Fibroblast of skin of left biceps (primary cell): ENCODE results near the gene NDUFA7.
"Not testable (repeated sequence)": the region's sequence is repeated elsewhere in the genome, so short reads cannot be mapped to it uniquely, and the experiment has no call there.

Source experiments
- DNase-seq, 2 experiments: peaks; one replicate each; pipeline ENCODE4 v3.0.0-alpha.2; 2013; ENCODE audit warnings: low read depth in 2 of 2

Gene NDUFA7

DNA sequence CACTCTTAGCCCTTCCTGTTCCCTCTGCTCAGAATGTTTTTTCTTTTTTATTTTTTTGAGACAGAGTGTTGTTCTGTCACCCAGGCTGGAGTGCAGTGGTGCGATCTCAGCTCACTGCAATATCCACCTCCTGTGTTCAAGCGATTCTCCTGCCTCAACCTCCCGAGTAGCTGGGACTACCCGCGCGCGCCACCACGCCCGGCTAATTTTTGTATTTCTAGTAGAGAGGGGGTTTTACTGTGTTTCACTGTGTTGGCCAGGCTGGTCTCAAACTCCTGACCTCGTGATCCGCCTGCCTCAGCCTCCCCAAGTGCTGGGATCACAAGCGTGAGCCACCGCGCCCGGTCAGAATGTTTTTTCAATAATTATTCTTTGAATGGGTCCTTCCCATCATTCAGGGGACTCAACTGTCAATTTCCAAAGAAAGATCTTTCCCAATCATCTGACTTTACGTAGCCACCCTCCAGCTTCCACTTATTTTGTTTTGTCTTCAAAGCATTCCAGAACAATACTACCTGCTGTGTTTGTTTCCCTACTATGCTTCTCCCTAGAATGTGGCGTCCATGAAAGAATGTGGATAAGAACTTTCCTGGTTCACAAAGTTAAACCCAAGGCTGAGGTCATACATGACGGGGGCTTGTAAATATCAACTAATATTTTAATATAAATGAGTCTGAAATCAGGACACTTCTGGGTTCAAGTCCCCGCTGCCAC lies 1.2 kb downstream of the NDUFA7 start:
- DNase-seq: no peak

DNA sequence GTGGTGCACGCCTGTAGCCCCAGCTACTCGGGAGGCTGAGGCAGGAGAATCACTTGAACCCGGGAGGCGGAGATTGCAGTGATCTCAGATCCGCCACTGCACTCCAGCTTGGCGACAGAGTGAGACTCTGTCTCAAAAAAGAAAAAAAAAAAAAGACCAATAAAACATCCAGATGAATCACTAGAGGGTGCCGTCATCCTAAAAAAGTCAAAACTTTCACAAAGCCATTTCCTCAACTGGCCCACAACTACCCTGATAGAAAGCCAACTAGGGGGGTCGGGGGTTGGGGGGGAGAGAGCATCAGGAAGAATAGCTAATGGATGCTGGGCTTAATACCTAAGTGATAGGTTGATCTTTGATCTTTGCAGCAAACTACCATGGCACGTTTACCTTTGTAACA lies 2.3 kb downstream of the NDUFA7 start:
- DNase-seq: not testable (repeated sequence)

DNA sequence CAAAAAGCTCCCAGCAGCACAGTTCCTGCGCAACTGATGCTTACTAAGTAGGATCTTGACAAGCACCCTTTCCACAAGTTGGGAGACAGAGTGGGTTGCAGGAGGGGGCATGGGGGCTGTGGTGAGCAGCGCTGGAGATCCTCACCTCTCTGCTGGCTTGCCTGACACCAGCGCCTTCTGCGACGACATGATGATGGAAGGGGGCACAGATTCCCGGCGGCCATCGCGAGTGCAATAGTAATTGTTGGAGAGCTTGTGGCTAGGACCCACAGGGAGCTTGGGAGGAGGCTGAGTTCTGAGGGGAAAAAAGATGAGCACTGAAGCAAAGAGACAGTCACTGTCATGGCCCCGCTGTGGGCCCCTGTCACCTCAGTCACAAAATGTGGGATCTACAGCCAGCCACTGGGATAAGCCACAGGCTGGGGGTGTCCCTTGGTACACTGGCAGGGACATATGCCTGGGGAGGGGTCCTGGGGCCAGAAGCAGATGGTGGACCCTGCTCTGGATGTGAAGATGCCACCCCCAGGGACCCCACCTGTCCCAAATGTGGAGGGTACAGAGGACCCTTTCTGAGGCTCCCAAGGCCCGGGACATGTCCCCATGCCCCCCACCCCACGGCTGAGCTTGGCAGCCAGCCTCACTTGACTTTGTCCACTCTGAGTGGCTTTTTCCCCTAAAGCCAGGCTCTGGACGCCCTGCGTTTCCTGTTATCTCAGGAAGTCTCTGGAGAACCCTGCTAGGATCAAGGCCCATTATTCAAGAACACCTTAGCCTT lies 4.6 kb downstream of the NDUFA7 start:
- DNase-seq: no peak

DNA sequence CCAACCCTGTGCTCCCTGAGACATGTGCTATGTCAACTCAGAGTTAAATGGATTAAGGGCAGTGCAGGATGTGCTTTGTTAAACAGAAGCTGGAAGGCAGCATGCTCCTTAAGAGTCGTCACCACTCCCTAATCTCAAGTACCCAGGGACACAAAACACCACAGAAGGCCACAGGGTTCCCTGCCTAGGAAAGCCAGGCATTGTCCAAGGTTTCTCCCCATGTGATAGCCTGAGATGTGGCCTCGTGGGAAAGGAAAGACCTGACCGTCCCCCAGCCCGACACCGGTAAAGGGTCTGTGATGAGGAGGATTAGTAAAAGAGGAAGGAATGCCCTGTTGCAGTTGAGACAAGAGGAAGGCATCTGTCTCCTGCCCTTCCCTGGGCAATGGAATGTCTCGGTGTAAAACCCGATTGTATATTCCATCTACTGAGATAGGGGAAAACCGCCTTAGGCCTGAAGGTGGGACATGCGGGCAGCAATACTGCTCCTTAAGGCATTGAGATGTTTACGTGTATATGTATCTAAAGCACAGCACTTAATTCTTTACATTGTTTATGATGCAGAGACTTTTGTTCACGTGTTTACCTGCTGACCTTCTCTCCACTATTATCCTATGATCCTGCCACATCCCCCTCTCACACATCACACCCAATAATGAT lies 6.1 kb downstream of the NDUFA7 start:
- DNase-seq: not testable (repeated sequence)

DNA sequence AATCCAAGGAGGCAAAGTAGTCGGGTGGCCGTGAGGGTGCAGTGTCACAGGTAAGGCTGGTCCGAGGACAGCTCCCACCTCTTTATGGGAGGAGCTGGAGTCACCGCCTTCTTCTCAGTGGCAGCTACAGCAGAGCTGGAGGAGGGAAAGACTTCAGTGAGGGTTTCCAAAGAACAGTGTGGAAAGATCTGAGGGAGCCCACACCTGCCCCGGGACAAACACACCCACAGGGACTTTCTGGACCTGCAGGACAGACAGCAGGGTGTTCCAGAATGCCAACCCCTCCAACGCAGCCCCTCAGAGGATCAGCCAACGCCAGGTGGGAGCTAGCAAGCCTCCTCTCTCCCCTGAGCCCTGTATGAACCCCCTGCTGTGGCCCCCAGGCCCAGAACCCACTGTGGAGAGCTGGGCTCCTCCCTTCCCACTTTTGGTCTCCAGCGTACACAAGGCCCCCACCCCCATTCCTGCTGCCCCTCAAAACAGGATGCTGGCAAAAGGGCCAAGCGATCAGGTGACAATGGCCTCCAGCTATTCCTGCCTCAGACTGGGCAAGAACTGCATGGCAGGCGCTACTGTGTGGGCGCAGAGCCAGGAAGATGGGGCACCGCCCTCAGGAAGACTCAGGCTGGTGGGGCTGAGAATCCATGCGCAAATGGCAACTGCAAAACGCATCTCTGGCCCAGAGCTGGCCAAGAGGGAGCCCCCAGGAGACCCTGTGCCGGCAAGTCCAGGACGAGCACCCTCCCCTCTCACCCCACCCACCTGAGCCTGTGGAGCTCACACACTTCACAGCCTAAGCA lies 9.5 kb downstream of the NDUFA7 start:
- no peak for DNase-seq

DNA sequence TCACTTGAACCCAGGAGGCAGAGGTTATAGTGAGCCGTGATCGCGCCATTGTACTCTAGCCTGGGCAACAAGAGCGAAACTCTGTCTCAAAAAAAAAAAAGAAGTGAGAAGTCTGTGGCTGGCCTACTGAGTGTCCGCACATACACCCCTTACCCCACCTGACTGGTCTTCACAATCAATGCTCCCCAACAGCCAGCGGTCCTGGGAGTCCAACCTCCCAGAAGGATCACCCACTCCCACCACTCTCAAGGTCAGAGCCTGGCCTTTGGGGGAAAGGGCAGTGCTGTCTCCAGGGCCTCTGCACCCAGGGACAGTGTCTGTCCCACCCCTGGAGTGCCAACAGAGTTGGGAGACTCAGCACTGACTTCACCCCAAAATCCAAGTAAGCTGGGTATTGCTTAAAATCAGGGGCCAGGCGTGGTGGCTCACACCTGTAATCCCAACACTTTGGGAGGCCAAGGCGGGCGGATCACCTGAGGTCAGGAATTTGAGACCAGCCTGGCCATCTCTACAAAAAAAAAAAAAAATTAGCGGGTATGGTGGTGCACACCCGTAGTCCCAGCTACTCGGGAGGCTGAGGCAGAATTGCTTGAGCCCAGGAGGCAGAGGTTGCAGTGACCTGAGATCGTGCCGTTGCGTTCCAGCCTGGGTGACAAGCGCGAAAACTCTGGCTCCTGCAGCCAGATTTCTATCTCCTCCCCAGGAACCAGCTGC lies 10.7 kb downstream of the NDUFA7 start:
- DNase-seq: no peak

DNA sequence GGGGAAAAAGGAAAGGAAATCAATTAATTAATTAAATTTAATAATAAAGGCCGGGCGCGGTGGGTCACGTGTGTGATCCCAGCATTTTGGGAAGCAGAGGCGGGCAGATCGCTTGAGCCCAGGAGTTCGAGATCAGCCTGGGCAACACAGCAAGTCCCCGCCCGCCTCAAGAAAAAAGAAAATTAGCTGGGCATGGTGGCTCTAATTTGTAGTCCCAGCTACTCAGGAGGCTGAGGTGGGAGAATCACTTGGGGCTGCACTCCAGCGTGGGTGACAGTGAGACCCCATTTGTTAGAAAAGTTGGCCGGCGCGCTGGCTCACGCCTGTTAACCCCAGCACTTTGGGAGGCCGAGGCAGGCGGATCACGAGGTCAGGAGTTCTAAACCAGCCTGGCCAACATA lies 12.3 kb downstream of the NDUFA7 start:
- no peak for DNase-seq

DNA sequence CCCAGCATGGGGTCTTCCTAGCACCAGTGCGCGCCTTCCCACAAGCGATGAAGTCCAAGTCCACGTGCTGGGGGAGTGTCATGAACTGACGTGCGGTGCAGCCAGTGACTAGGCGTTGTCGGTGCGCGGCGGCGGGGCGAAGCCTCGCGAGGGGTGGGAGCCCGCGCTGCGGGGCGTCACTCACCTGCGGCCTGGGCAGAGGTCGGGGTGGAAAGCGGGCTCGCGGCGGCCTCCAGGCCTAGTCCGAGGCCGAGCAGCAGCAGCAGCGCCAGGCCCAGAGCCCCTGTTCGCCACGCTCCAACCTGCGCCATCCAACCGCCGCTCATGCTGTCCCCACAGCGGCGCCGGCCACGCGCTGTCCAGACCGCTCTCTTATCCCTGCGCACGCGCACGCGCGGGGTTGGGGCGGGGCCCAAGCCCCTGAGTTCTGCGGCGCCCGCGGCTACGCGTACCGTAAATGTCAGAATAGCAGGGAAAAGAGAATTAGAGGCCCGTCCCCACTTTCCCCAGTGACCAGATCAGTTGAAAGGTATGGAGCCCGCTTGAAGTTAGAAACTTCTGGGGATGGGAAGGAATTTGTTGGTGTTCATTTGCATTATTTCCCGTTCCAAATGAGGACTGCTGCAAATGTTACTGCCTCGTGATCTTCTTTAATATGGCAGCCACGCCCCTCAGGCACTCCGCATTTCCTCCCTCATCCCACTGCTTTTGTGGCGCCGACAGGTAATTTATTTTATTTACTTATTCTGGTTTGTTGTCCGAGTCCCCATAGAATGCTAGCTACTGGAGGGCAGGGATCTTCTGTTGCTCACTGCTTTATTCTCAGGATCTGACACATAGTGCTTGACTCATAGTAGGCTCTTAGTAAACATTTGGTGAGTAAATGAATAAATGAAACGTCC lies 13.0 kb downstream of the NDUFA7 start, which contains the start of gene CD320:
TSS of gene CD320 (minus strand) at position 394 of the 902 bp plus-strand sequence. CDS start at position 326, 68 bp downstream.
- DNase-seq: peak; percentile 64 to 66

DNA sequence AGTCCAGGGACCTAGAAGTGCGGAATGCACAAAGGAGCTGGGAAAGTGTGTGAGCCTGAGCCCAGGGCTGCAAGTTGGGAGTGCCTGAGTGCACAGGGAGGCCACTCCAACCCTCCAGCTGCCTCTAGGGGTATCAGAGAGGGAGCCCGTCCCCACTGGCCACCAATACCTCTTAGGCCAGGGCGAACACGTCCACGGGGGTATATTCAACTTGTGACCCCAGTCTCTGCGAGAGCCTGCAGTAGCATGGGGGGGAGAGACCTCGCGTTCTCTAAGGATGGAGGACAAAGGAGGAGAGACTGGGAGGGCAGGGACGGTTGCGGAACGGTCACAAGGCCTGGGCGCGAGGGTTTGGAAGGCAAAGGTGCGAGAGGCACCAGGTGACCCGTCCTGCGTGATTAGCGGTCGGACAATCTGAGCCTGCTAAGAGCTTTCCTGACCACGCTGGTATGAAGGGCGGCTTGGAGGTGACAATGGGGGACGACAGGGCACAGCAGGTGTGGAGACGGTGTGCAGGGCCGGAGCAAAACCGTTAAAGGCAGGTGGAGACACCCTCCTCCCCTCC lies 13.7 kb downstream of the NDUFA7 start:
- DNase-seq: no peak

DNA sequence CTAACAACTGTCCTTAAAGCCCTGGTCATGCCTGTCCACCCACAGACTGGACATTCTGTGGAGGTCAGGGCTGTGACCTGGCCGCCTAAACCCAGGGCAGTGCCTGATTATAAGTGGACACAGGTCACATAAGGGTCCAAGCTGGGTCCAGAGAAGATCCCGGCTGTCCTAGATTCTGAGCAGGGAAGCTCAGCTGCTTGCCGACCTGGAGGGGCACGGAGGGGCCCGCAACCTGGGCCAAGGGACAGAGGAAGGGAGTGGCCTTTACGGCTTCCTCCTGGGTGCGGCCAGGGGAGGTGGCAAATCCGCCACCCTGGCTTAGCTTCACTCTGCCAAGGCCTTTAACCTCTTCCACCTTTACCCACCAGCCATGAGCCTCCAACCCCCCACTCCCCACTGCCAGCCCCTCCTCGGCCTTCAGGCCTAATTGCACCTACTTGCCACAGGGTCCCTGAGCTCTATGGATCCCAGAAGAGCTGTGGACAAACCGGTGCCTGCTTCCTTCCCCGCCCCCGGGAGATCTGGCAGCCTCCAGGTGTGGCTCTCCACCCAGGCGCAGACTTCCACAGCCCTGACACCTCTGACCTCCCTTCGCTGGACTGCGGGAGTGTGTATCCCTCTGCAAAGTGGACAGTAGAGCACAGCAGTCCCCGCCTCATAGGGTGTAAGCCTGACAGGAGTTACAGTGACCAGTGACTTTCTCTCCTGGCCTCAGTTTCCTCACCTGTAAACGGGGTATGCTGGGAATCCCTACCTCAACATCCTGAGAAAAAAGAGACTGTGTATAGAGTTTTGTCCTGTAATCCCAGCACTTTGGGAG lies 14.7 kb downstream of the NDUFA7 start:
- DNase-seq: no peak

DNA sequence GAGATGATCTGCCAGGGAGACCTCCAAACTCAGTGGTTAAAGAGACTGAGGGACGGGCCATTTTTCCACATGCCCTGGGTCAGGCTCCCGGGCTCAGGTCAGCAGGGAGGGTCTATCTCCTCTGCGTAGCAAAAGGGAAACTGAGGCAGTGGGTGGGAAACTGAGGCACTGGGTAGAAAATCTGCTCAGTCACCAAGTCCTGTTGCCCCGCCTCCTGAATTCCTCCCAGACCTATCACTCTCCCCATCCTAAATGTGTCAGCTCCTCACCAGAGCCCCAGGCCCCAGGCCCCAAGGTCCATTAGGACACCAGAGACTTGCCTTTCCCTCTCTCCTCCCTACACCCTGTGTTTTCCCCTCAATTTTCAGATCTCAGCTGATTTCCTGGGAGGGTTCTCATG lies 15.4 kb downstream of the NDUFA7 start:
- no peak for DNase-seq

DNA sequence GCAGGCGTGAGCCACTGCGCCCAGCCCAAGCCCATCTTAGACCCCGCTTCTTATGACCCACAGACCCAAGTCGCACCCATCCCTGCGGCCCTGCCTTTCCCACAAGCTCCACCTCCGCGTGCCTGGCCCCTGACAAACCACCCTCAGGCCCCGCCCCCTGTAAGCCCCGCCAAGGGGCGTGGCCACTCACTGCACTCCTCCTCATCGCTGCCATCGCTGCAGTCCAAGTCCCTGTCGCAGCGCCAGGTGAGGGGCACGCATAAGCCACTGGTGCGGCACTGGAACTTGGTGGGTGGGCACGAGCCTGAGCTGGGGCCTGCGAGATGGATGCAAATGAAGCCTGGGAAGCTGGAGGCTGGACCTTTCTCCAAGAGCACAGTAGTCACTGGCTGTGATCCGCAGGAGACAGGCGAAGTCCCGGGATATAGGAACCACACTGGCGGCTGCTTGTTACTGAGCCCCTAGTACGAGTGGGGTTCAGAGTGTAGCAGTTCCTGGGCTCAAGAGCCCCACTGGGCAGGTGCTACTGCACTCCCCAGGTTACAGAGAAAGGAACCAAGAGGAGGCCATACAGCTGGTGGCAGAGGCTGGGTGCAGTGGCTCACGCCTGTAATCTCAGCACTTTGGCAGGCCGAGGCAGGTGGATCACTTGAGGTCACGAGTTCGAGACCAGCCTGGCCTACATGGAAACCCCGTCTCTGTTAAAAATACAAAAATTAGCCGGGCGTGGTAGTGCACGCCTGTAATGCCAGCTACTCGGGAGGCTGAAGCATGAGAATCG lies 16.1 kb downstream of the NDUFA7 start:
- no peak for DNase-seq

DNA sequence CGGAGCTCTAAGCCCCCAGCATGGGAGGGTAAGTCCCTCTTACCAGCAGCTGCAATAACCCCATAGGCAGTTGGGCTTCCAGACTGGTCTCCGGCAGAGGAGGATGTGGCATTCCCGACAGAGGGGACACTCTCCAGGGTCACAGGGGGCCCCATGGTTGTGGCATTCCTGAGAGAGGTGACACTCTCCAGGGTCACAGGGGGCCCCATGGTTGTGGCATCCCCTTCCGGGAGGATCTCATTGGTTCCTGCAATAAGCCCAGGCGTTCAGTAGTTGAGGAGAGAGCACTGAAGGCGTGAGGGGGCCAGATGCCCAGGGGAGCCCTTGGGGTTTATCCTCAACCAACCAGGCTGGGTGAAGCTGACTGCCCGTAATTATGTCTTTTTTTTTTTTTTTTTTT lies 18.4 kb downstream of the NDUFA7 start:
- DNase-seq: no peak

DNA sequence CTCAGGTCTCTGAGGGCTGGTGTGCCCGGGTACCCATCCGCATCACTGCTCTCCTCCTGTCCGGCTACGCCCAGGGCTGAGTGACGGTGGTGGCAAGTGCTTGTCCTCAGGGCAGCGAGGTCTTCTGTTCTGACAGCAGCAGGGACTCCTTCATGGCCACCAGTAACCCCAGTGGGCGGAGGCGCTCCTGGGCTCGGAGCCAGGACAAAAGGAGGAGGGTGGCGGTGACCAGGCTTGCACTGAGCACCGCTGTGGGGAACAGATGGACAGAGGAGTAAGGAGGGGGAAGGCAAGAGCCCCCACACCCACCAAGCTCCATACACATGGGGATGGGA lies 18.9 kb downstream of the NDUFA7 start:
- DNase-seq: no peak

DNA sequence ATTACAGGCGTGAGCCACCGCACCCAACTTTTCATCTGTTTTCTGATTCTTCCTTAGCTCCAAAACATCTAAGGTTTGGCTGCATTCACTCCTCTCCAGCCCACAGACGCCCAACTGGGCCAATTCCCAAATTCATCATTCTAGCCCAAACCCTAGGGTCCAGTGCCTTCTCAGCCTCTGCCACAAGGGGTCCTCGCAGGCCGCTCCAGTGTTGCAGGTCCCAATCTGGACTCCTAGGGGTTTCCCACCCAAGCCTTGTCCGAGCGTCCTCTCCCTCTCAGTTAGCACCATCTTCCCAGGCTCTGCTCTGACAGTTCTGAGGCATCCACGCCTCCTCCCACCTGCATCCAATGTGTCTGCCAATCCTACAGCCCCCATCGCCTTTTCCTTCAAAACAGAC lies 29.8 kb downstream of the NDUFA7 start:
- not testable (repeated sequence) for DNase-seq

DNA sequence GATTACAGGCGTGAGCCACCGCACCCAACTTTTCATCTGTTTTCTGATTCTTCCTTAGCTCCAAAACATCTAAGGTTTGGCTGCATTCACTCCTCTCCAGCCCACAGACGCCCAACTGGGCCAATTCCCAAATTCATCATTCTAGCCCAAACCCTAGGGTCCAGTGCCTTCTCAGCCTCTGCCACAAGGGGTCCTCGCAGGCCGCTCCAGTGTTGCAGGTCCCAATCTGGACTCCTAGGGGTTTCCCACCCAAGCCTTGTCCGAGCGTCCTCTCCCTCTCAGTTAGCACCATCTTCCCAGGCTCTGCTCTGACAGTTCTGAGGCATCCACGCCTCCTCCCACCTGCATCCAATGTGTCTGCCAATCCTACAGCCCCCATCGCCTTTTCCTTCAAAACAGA lies 44.7 kb downstream of the NDUFA7 start:
- not testable (repeated sequence) for DNase-seq

DNA sequence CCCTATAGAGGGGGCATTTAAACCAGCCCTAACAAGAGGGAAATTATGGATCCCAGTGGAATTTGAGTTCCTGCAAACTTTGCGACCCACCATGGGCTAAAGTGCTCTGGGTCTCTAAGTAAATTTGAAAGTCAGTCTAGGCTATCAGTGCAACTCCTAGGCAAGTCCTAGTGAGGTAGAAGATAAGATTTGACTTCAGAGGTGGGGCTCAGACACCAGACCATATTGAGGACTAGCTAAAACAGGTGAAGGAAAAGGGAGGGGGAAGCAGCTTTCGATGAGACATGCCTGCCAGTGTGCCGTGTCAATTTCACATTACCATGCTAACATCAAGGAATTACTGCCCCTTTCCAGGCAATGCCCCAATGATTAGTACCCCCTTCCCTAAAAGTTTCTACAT lies 51.5 kb downstream of the NDUFA7 start:
- no peak for DNase-seq

DNA sequence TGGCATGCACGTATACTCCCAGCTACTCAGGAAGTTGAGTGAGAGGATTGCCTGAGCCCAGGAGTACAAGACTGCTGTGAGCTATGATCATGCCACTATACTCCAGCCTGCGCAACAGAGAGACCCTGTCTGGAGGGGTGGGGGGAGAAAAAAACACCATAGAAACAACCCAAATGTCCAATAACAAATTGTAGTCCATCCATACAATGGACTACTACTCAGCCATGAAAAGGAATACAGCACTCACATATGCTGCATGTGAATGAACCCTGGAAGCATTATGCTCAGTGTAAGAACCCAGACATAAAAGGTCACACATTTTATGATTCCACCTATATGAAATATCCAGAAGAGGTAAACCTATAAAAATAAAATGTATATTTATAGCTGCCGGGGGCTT lies 55.3 kb downstream of the NDUFA7 start:
- no peak for DNase-seq
